ENCODE data around the gene ABCA7. TPM values are rescaled to one million over a fixed set of nuclear protein-coding genes. Genes with fewer than 3 reads are reported as not detected.

Gene ABCA7
- total and polyA plus RNA-seq, 2 of the 13 experiments (the other 11 are each of a cell fraction or from before 2014, with no cell fraction given), result 4.4 to 32.4 TPM

DNA sequence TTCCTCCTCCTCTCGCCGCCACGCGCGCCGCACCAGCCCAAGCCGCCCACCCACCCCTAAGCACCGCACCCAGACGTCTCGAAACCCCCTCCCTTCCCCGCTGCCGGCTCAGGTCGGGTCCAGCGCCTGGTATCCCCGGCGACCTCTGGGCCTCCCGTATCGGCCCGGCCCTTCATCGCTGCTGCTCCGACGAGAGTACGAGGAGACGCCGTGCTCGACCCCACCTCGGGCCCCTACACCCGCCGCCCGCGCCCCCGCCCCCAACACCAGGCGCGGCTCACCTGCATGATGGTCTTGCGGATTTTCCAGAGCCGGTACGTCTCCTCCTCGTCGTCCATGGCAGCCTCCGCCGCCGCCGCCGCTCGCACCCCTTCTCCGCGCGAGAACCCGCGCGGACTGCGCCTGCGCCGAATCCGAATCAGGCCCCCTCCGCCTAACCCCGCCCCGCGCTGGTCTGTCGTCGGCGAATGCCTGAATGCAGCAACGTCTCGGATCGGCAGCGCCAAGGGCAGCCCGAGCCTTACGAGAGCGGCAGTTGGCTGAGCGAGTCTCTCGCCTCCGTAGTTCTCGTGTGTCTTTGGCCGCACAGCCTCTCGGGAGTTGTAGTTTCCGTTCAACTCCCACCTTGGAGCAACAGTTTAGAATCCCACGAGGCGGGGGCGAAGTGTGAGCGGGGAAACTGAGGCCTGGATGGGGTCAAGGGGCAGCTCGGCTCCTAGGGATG, 55.2 kb downstream of the ABCA7 start, which contains the start of gene POLR2E (continued):
- TF ChIP-seq, protein P1, sequence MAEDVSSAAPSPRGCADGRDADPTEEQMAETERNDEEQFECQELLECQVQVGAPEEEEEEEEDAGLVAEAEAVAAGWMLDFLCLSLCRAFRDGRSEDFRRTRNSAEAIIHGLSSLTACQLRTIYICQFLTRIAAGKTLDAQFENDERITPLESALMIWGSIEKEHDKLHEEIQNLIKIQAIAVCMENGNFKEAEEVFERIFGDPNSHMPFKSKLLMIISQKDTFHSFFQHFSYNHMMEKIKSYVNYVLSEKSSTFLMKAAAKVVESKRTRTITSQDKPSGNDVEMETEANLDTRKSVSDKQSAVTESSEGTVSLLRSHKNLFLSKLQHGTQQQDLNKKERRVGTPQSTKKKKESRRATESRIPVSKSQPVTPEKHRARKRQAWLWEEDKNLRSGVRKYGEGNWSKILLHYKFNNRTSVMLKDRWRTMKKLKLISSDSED (CRISPR knock-in tag; IDR thresholded peaks at IDR 0.05), result no peak
- peak; percentile 67; the same call in 1 of the 2 replicates for TF ChIP-seq RXRB (CRISPR knock-in tag; IDR thresholded peaks at IDR 0.05; ENCODE audit: borderline replicate concordance)
- no peak for TF ChIP-seq FOXK2 (IDR thresholded peaks at IDR 0.05)
- no peak for TF ChIP-seq MTA1 (CRISPR knock-in tag; IDR thresholded peaks at IDR 0.05; ENCODE audit: borderline replicate concordance)
- TF ChIP-seq GABPB1 (CRISPR knock-in tag; IDR thresholded peaks at IDR 0.05), result peak; percentile 91
- peak; percentile 70 for TF ChIP-seq TEAD3 (CRISPR knock-in tag; optimal IDR thresholded peaks at IDR 0.05; ENCODE audit: borderline replicate concordance)
- no peak; the same call in 1 of the 2 replicates for TF ChIP-seq ZNF768 (CRISPR knock-in tag; IDR thresholded peaks at IDR 0.05)
- TF ChIP-seq, protein P2, sequence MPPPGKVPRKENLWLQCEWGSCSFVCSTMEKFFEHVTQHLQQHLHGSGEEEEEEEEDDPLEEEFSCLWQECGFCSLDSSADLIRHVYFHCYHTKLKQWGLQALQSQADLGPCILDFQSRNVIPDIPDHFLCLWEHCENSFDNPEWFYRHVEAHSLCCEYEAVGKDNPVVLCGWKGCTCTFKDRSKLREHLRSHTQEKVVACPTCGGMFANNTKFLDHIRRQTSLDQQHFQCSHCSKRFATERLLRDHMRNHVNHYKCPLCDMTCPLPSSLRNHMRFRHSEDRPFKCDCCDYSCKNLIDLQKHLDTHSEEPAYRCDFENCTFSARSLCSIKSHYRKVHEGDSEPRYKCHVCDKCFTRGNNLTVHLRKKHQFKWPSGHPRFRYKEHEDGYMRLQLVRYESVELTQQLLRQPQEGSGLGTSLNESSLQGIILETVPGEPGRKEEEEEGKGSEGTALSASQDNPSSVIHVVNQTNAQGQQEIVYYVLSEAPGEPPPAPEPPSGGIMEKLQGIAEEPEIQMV (CRISPR knock-in tag; IDR thresholded peaks at IDR 0.05; ENCODE audit: low read depth), result no peak
- no peak for TF ChIP-seq ZNF296 (CRISPR knock-in tag; conservative IDR thresholded peaks at IDR 0.05)
- TF ChIP-seq, protein P3, sequence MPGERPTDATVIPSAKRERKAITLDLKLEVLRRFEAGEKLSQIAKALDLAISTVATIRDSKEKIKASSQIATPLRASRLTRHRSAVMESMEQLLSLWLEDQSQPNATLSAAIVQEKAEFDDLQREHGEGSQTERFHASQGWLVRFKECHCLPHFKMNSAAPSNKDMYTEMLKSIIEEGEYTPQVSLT (CRISPR knock-in tag; IDR thresholded peaks at IDR 0.05; ENCODE audit: borderline replicate concordance, low read depth), result no peak
- TF ChIP-seq, protein P4, sequence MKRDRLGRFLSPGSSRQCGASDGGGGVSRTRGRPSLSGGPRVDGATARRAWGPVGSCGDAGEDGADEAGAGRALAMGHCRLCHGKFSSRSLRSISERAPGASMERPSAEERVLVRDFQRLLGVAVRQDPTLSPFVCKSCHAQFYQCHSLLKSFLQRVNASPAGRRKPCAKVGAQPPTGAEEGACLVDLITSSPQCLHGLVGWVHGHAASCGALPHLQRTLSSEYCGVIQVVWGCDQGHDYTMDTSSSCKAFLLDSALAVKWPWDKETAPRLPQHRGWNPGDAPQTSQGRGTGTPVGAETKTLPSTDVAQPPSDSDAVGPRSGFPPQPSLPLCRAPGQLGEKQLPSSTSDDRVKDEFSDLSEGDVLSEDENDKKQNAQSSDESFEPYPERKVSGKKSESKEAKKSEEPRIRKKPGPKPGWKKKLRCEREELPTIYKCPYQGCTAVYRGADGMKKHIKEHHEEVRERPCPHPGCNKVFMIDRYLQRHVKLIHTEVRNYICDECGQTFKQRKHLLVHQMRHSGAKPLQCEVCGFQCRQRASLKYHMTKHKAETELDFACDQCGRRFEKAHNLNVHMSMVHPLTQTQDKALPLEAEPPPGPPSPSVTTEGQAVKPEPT (CRISPR knock-in tag; IDR thresholded peaks at IDR 0.05; ENCODE audit: low read depth), result peak; percentile 42; the same call in 1 of the 2 replicates
- no peak for TF ChIP-seq ZMYM4 (CRISPR knock-in tag; IDR thresholded peaks at IDR 0.05)
- TF ChIP-seq, protein P5, sequence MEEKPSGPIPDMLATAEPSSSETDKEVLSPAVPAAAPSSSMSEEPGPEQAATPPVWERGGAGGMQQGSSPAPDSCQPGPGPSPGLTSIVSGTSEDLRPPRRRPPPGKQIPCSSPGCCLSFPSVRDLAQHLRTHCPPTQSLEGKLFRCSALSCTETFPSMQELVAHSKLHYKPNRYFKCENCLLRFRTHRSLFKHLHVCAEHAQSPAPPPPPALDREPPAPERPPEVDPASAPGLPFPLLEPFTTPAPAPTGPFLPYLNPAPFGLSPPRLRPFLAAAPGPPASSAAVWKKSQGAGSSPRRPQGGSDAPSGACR (CRISPR knock-in tag; IDR thresholded peaks at IDR 0.05), result 0 out of 2 replicates have a peak, but pooled peaks have one; percentile 44
- TF ChIP-seq, protein P6, sequence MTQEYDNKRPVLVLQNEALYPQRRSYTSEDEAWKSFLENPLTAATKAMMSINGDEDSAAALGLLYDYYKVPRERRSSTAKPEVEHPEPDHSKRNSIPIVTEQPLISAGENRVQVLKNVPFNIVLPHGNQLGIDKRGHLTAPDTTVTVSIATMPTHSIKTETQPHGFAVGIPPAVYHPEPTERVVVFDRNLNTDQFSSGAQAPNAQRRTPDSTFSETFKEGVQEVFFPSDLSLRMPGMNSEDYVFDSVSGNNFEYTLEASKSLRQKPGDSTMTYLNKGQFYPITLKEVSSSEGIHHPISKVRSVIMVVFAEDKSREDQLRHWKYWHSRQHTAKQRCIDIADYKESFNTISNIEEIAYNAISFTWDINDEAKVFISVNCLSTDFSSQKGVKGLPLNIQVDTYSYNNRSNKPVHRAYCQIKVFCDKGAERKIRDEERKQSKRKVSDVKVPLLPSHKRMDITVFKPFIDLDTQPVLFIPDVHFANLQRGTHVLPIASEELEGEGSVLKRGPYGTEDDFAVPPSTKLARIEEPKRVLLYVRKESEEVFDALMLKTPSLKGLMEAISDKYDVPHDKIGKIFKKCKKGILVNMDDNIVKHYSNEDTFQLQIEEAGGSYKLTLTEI (CRISPR knock-in tag; conservative IDR thresholded peaks at IDR 0.05), result no peak
- TF ChIP-seq, protein P7, sequence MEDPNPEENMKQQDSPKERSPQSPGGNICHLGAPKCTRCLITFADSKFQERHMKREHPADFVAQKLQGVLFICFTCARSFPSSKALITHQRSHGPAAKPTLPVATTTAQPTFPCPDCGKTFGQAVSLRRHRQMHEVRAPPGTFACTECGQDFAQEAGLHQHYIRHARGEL (CRISPR knock-in tag; IDR thresholded peaks at IDR 0.05), result no peak
- TF ChIP-seq BRD4 (CRISPR knock-in tag; IDR thresholded peaks at IDR 0.05), result no peak
- TF ChIP-seq HDAC6 (IDR thresholded peaks at IDR 0.05; ENCODE audit: low read depth, low read length), result peak; percentile 57; the same call in 1 of the 2 replicates
- TF ChIP-seq ZNF619 (CRISPR knock-in tag; IDR thresholded peaks at IDR 0.05), result no peak
- TF ChIP-seq, protein P8, sequence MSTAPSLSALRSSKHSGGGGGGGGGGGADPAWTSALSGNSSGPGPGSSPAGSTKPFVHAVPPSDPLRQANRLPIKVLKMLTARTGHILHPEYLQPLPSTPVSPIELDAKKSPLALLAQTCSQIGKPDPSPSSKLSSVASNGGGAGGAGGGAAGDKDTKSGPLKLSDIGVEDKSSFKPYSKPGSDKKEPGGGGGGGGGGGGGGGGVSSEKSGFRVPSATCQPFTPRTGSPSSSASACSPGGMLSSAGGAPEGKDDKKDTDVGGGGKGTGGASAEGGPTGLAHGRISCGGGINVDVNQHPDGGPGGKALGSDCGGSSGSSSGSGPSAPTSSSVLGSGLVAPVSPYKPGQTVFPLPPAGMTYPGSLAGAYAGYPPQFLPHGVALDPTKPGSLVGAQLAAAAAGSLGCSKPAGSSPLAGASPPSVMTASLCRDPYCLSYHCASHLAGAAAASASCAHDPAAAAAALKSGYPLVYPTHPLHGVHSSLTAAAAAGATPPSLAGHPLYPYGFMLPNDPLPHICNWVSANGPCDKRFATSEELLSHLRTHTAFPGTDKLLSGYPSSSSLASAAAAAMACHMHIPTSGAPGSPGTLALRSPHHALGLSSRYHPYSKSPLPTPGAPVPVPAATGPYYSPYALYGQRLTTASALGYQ (CRISPR knock-in tag; IDR thresholded peaks at IDR 0.05), result no peak; the same call in 1 of the 2 replicates

Data from HepG2 (cell line).